ENCODE results near the gene DCHS1.
"Not testable (repeated sequence)": the region's sequence is repeated elsewhere in the genome, so short reads cannot be mapped to it uniquely, and the experiment has no call there.

Gene DCHS1

DNA sequence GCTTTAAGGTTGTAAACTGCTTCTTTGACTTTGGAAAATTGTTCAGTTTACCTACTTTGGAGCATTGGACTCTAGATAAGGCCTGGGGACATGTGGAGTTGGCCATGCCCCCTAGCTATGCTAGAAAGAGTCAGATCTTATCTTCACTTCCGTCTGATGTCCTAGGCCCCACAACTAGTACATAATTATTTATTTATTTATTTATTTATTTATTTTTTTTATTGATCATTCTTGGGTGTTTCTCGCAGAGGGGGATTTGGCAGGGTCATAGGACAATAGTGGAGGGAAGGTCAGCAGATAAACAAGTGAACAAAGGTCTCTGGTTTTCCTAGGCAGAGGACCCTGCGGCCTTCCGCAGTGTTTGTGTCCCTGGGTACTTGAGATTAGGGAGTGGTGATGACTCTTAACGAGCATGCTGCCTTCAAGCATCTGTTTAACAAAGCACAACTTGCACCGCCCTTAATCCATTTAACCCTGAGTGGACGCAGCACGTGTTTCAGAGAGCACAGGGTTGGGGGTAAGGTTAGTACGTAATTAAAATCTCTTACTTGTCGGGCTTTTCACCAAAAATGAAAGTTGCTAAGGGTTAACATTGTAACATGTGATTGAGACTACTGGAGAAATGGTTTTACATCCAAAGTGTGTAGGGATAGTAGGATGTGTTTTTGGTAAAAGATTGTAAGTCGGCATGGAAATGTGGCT is 35.0 kb upstream of the DCHS1 start:
- not testable (repeated sequence) for H3K4ac ChIP-seq (ENCODE audit: low read depth, low read length); H4K8ac ChIP-seq (ENCODE audit: low read depth, low read length); H2AK5ac ChIP-seq (ENCODE audit: low read length); H3K4me1 ChIP-seq (ENCODE audit: control insufficient read depth in 1 of 2, insufficient read depth in 2 of 2, low read length in 2 of 2); H4K12ac ChIP-seq (ENCODE audit: low read depth, low read length); H3K23ac ChIP-seq (ENCODE audit: low read length); H3K9ac ChIP-seq (ENCODE audit: low read length); H3K79me1 ChIP-seq (ENCODE audit: low read length); H3K27me3 ChIP-seq (ENCODE audit: insufficient read depth, low read length); H2BK120ac ChIP-seq (ENCODE audit: insufficient read depth, low read length, poor library complexity); H3K36me3 ChIP-seq (ENCODE audit: control insufficient read depth in 1 of 2, insufficient read depth in 2 of 2, low read length in 2 of 2); H3K27ac ChIP-seq (ENCODE audit: low read depth, low read length); H3K18ac ChIP-seq (ENCODE audit: low read length); H2BK5ac ChIP-seq (ENCODE audit: low read depth, low read length, poor library complexity); H3K4me3 ChIP-seq (ENCODE audit: low read depth, low read length); H4K91ac ChIP-seq (ENCODE audit: low read depth, low read length); H3K14ac ChIP-seq (ENCODE audit: low read length); H3K4me2 ChIP-seq (ENCODE audit: low read length); H2BK12ac ChIP-seq (ENCODE audit: low read length); H2AFZ ChIP-seq (ENCODE audit: insufficient read depth, low read length, poor library complexity); H3K79me2 ChIP-seq (ENCODE audit: control insufficient read depth, insufficient read depth, low read length, poor library complexity); H3K9me3 ChIP-seq (ENCODE audit: insufficient read depth, low read depth, low read length)
- 100% methylated on average over 1 of the region's 11 CpGs for WGBS (ENCODE audit: extremely low coverage, insufficient coverage, insufficient read length)
- peak; percentile 17 to 58 for DNase-seq

DNA sequence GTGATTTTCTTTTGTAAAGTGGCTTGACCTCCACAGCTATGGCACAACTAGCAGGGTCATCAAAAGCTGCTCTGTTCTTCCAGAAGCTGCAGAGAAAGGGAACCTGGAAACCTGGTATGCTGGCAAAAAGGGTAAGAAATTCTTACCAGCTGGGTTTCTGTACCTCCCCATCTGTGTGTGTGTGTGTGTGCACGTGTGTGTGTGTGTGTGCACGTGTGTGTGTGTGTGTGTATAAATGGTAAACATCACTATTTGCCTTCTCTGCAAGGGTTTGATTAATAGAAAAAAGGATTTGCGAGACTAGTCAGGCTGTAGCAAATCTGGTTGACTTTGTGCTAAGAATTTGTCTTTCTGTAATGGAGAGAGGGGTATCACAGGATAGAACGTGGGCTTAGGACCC is 32.3 kb upstream of the DCHS1 start:
- no peak overlapping the region for H4K91ac ChIP-seq (ENCODE audit: low read depth, low read length)
- no peak overlapping the region for H4K12ac ChIP-seq (ENCODE audit: low read depth, low read length)
- no peak overlapping the region for H3K27ac ChIP-seq (ENCODE audit: low read depth, low read length)
- no peak overlapping the region for H3K9ac ChIP-seq (ENCODE audit: low read length)
- DNase-seq, result no peak
- H3K18ac ChIP-seq (ENCODE audit: low read length), result no peak overlapping the region
- H3K4me3 ChIP-seq (ENCODE audit: low read depth, low read length), result no peak overlapping the region
- no peaks in the 10 kb centered on the region for H3K4me1 ChIP-seq (ENCODE audit: control insufficient read depth in 1 of 2, insufficient read depth in 2 of 2, low read length in 2 of 2)
- no peak overlapping the region for H2AFZ ChIP-seq (ENCODE audit: insufficient read depth, low read length, poor library complexity)
- WGBS (ENCODE audit: extremely low coverage, insufficient coverage, insufficient read length), result no CpG with 5 or more reads among the region's 4 CpGs
- H3K23ac ChIP-seq (ENCODE audit: low read length), result no peak overlapping the region
- H2BK5ac ChIP-seq (ENCODE audit: low read depth, low read length, poor library complexity), result no peak overlapping the region
- no peak overlapping the region for H3K14ac ChIP-seq (ENCODE audit: low read length)
- no peak overlapping the region for H2BK12ac ChIP-seq (ENCODE audit: low read length)
- peaks cover 2% of the 10 kb centered on the region for H3K9me3 ChIP-seq (ENCODE audit: insufficient read depth, low read depth, low read length)
- H2AK5ac ChIP-seq (ENCODE audit: low read length), result no peak overlapping the region
- H2BK120ac ChIP-seq (ENCODE audit: insufficient read depth, low read length, poor library complexity), result no peak overlapping the region
- no peak overlapping the region for H3K4me2 ChIP-seq (ENCODE audit: low read length)
- peaks cover 2% of the 10 kb centered on the region for H3K79me2 ChIP-seq (ENCODE audit: control insufficient read depth, insufficient read depth, low read length, poor library complexity)
- H4K8ac ChIP-seq (ENCODE audit: low read depth, low read length), result no peak overlapping the region
- no peak overlapping the region for H3K4ac ChIP-seq (ENCODE audit: low read depth, low read length)
- H3K27me3 ChIP-seq (ENCODE audit: insufficient read depth, low read length), result no peaks in the 10 kb centered on the region
- no peaks in the 10 kb centered on the region for H3K36me3 ChIP-seq (ENCODE audit: control insufficient read depth in 1 of 2, insufficient read depth in 2 of 2, low read length in 2 of 2)
- H3K79me1 ChIP-seq (ENCODE audit: low read length), result peaks cover 4% of the 10 kb centered on the region

DNA sequence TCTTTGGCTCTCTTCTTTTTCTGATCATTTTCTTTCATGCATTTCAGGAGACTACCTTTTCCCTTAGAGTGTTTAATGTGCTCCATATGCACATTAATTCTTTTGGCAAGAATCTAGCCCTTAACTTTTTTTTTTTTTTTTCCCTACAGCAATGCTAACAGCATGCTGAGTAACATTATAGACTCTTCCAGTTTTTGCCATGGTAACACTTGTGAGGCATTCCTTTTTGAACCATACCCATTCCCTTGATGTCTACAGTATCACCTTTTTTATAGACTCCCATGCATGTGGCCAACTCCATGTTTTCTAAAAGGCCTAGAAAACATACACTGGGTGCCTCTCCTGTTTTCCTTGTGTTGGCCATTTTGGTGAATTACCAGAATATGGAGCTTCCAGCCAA is 30.4 kb upstream of the DCHS1 start:
- H3K79me1 ChIP-seq (ENCODE audit: low read length), result peaks cover 8% of the 10 kb centered on the region
- no peak overlapping the region for H3K18ac ChIP-seq (ENCODE audit: low read length)
- no peak overlapping the region for H3K4me2 ChIP-seq (ENCODE audit: low read length)
- no peak overlapping the region for H2AK5ac ChIP-seq (ENCODE audit: low read length)
- H4K91ac ChIP-seq (ENCODE audit: low read depth, low read length), result no peak overlapping the region
- no peak overlapping the region for H3K27ac ChIP-seq (ENCODE audit: low read depth, low read length)
- no peak overlapping the region for H3K4me3 ChIP-seq (ENCODE audit: low read depth, low read length)
- no peak for DNase-seq
- H3K4ac ChIP-seq (ENCODE audit: low read depth, low read length), result no peak overlapping the region
- no peak overlapping the region for H3K14ac ChIP-seq (ENCODE audit: low read length)
- H4K8ac ChIP-seq (ENCODE audit: low read depth, low read length), result no peak overlapping the region
- H4K12ac ChIP-seq (ENCODE audit: low read depth, low read length), result no peak overlapping the region
- H3K27me3 ChIP-seq (ENCODE audit: insufficient read depth, low read length), result no peaks in the 10 kb centered on the region
- H3K9me3 ChIP-seq (ENCODE audit: insufficient read depth, low read depth, low read length), result peaks cover 2% of the 10 kb centered on the region
- H3K36me3 ChIP-seq (ENCODE audit: control insufficient read depth in 1 of 2, insufficient read depth in 2 of 2, low read length in 2 of 2), result peaks cover 4 to 9% of the 10 kb centered on the region in 2 experiments
- H2AFZ ChIP-seq (ENCODE audit: insufficient read depth, low read length, poor library complexity), result no peak overlapping the region
- H3K79me2 ChIP-seq (ENCODE audit: control insufficient read depth, insufficient read depth, low read length, poor library complexity), result peaks cover 10% of the 10 kb centered on the region
- H3K23ac ChIP-seq (ENCODE audit: low read length), result no peak overlapping the region
- no peak overlapping the region for H3K9ac ChIP-seq (ENCODE audit: low read length)
- no peak overlapping the region for H2BK5ac ChIP-seq (ENCODE audit: low read depth, low read length, poor library complexity)
- no peak overlapping the region for H2BK12ac ChIP-seq (ENCODE audit: low read length)
- H3K4me1 ChIP-seq (ENCODE audit: control insufficient read depth in 1 of 2, insufficient read depth in 2 of 2, low read length in 2 of 2), result peaks cover 3 to 5% of the 10 kb centered on the region in 2 experiments
- no peak overlapping the region for H2BK120ac ChIP-seq (ENCODE audit: insufficient read depth, low read length, poor library complexity)

DNA sequence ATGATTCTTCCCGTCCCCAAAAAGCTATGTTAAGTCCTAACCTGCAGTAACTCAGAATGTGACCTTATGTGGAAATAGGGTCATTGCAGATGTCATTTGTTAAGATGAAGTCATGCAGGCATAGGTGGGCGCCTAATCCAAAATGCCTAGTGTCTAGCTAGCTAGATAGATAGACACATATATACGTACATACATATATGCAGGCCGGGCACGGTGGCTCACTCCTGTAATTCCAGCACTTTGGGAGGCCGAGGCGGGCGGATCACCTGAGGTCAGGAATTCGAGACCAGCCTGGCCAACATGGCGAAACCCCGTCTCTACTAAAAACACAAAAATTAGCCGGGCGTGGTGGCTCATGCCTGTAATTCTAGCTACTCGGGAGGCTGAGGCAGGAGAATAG is 28.5 kb upstream of the DCHS1 start:
- H3K79me1 ChIP-seq (ENCODE audit: low read length); H3K79me2 ChIP-seq (ENCODE audit: control insufficient read depth, insufficient read depth, low read length, poor library complexity); H2AFZ ChIP-seq (ENCODE audit: insufficient read depth, low read length, poor library complexity); H2BK12ac ChIP-seq (ENCODE audit: low read length); H3K4ac ChIP-seq (ENCODE audit: low read depth, low read length); H3K4me2 ChIP-seq (ENCODE audit: low read length); H3K27ac ChIP-seq (ENCODE audit: low read depth, low read length); H3K18ac ChIP-seq (ENCODE audit: low read length); H4K12ac ChIP-seq (ENCODE audit: low read depth, low read length); H3K4me3 ChIP-seq (ENCODE audit: low read depth, low read length); H3K4me1 ChIP-seq (ENCODE audit: control insufficient read depth in 1 of 2, insufficient read depth in 2 of 2, low read length in 2 of 2); H2BK120ac ChIP-seq (ENCODE audit: insufficient read depth, low read length, poor library complexity); H3K9ac ChIP-seq (ENCODE audit: low read length); H2AK5ac ChIP-seq (ENCODE audit: low read length); H2BK5ac ChIP-seq (ENCODE audit: low read depth, low read length, poor library complexity); H4K91ac ChIP-seq (ENCODE audit: low read depth, low read length); H4K8ac ChIP-seq (ENCODE audit: low read depth, low read length); H3K27me3 ChIP-seq (ENCODE audit: insufficient read depth, low read length); H3K23ac ChIP-seq (ENCODE audit: low read length); H3K9me3 ChIP-seq (ENCODE audit: insufficient read depth, low read depth, low read length); H3K14ac ChIP-seq (ENCODE audit: low read length): not testable (repeated sequence)
- peaks cover 4 to 15% of the 10 kb centered on the region in 2 experiments for H3K36me3 ChIP-seq (ENCODE audit: control insufficient read depth in 1 of 2, insufficient read depth in 2 of 2, low read length in 2 of 2)
- no CpG with 5 or more reads among the region's 14 CpGs for WGBS (ENCODE audit: extremely low coverage, insufficient coverage, insufficient read length)
- DNase-seq, result peak; percentile 64 to 68

Data from trophoblast cell (in vitro differentiated cells and primary cell).